ENCODE data around the gene FOSL1.
A peak's percentile ranks its signal among the peaks of the same experiment; 100 is the strongest.

GRCh38 chr11:65900125-65900898 lies at the start of gene FOSL1:
- TF ChIP-seq CTCF (conservative IDR thresholded peaks at IDR 0.05; ENCODE audit: low read depth in 2 of 2) (no peak), JUNB (IDR thresholded peaks at IDR 0.05; ENCODE audit: unreplicated experiment) (no peak), REST (IDR thresholded peaks at IDR 0.05; ENCODE audit: unreplicated experiment) (no peak), POLR2AphosphoS5 (IDR thresholded peaks at IDR 0.05; ENCODE audit: low read depth) (peak; percentile 39; the same call in 1 of the 2 replicates), ZNF331 (CRISPR knock-in tag; IDR thresholded peaks at IDR 0.05; ENCODE audit: low read depth) (no peak), EZH2 (IDR thresholded peaks at IDR 0.05; ENCODE audit: low read depth, unreplicated experiment) (no peak), EZH2phosphoT487 (IDR thresholded peaks at IDR 0.05; ENCODE audit: unreplicated experiment) (no peak), ETS1 (IDR thresholded peaks at IDR 0.05) (no peak), NANOG (IDR thresholded peaks at IDR 0.05; ENCODE audit: borderline replicate concordance) (no peak), CREB1 (CRISPR knock-in tag; IDR thresholded peaks at IDR 0.05; ENCODE audit: low read depth) (peak; percentile 91)

Data from GM23338 (cell line).